GM21515 (cell line): ENCODE results near the gene HYCC1.

Source experiments
- ATAC-seq: cut with Tn5 transposase; IDR thresholded peaks from one replicate; pipeline ENCODE4 v1.9.1; 2021; ENCODE audit not compliant: unreplicated experiment

Gene HYCC1

DNA sequence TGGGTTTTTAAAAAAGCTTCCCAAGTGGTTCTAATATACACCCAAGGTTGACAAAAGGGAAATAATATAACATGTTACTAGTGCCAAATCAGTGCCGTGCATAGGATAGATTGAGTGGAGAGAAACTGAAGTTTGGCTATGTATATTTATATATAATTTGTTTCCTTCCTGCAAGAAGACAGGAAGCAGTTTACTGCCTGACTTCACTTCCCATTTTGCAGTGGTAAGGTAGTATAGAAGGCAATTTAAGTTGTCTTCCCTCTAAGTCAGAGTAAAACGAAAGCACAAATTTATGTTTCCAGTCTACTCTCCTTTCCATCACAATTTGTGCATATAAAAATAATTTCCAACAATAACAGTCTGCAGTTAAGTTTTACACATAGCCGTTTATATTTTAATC is 3.4 kb upstream of the HYCC1 start:
- no peak for ATAC-seq

DNA sequence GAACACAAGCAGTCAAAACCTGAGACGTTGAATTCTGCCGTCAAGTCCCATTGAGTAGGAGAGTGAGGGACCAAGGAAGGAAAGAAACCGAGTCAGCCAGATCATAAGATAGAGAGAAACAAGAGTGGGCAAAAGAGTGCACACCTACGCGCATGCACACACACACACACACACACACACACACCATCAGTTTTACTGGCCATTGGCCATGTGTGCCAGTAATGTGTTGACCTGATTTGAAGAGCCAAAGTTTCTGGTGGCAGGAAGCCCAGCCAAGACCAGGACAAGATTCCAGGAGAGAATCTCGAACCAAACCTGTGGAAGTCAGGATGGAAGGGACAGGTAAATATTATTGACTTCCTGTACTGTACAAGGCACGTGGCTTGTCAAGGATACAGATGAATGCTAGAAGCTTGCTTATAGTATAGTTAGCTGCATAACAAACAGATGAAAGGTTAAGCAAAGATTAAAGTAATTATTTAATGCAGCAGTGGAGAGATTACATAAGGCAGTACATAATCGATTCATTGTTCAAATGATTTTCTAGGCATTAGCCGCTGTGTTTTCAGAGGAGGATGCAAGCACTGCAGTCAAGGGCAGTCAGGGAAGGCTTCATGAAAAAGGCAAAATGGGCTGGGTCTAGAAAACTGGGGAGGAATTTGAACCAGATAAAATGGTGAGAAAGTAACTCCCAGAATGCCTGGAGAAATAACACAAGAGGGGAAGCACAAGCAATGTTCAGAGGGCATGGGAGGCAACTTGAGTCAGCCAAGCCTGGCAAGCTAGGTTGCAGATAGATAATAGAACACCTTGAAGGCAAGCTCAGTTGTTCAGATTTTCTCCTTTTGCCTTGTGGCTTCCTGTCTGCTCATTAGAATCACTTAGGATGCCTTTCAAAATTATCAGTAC is 2.7 kb upstream of the HYCC1 start:
- ATAC-seq = no peak

DNA sequence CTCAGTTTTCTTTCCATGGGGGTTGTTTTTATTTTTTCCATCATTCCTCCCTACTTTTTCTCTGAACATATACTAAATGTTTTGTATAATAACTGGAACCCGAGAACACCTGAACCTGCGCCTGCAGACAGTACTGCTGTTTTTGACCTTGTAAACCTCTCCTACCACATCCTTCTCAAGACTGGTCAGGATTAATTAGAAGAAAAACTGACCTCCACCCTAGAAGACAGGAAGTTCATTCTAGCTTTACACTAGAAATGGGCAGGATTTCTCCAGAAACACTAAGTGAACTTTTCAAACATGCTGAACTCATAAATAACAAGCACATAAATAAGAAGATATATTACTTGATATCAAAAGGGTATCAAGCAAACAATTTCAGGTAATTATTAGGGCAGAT is 751 bp upstream of the HYCC1 start:
- ATAC-seq = no peak

DNA sequence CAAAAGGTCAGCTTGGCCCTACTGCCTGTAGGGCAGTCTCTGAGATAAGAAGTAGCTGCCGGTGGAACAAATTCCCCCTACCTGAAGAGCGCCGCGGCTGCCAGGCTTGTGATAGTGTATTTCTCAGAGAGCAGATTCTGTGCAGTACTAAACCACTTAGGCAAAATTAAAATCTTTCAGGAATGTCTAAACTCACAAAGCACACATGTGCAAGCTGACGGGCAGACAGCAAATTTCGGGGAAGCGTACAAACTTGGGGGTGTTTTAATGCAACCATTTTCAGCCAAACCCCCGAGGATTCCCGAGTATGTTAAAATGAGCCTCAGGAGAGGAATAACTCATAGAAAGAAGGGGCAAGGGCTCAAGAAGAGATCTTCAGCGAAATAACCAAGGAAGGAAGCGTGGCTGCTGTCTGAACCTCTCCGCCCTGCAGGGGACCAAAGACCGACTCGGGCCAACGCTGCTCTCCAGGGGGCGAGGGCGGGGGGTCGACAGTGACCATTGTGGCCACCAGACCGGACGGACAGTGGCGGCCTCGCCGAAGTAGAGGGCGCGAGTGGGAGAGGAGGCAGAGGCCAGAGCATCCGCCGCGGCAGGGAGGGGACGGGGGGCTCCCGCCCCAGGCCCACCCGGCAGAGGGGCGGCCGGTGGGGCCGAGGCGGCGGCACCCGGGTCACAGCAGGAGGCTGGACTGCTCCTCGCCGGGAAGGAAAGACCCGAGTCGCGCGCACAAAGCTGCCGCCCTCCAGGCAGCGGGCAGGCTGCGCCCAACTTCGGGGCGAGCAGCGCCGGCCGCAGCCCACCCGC is 819 bp downstream of the HYCC1 start:
- peak; percentile 2 for ATAC-seq

DNA sequence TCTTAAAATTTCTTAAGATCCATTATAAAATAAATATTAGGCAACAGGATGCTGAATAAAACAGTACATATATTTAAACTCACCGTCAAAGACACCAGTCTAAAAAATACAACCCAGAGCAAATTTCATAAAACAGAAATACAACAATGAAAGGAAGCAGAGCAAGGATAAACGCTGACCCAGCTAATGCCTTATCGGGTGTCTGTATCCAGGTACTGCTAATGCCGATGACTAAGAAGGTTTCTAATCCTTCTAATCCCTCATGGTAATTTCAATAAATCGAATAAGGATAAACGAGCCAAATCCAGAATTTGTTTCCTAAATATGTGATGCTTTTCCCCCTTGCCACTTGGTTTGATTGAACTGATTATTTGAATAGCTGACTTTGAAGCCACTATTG is 1.7 kb downstream of the HYCC1 start:
- no peak for ATAC-seq

DNA sequence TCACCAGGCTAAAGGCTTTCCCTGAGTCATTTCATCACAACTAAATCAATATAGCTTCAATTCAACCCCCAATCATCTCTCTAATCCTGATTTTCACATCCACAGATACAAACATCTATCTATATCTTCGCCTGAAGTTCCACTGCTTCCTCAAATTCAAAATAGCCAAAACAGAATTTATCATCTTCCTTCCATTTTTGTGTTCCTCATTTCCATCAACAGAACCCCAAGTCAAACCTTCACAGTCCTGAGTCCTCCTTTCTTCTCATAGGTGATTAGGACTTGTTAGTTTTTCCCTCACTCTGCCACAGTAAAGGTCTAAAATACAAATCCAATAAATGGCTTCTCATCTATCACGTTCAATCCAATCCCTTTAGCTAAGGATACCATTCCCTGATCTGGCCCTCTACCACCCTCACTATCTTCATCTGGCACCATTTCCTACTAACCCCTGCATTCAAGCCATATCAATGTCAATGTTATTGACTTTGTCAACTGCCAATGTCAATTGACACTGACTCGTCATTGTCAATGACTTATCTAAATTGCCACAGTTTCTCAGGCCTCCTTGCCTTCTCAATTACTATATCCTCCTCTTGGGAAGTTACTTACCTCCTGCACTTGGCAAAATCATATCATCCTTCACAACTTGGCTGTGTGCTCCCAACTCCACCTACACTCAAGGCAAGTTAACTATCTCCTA is 2.6 kb downstream of the HYCC1 start:
- ATAC-seq = no peak

DNA sequence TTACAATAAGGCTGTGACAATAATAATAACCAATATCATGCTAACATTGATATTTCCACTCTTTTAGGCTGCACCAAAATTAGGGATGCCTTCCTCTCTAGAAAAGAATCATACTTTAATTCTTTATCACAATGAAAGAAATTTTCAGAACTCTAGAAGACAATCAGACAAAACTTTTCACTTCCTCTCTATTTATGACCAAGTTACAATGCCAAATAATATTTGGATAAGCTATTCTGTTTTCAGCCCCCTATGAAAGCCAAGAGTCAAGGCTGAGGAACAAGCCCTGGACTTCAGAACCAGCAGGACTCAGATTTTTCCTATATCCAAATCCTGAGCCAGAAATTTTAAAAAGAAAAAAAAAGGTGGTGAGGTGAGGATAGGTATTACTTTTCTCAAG is 4.6 kb downstream of the HYCC1 start:
- ATAC-seq = no peak

DNA sequence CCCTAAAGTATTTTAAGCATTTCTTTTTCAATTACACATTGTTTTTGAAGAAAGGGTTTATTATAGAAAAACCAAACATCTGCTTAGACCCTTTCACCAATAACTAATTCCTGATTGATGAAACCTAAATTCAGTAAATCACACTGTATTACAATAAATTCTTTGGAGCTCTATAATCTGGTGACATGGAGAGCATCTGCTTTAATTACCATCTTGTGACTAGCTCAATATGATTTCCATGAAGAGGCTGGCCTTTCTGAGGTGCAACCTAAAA is 9.7 kb downstream of the HYCC1 start:
- no peak for ATAC-seq

DNA sequence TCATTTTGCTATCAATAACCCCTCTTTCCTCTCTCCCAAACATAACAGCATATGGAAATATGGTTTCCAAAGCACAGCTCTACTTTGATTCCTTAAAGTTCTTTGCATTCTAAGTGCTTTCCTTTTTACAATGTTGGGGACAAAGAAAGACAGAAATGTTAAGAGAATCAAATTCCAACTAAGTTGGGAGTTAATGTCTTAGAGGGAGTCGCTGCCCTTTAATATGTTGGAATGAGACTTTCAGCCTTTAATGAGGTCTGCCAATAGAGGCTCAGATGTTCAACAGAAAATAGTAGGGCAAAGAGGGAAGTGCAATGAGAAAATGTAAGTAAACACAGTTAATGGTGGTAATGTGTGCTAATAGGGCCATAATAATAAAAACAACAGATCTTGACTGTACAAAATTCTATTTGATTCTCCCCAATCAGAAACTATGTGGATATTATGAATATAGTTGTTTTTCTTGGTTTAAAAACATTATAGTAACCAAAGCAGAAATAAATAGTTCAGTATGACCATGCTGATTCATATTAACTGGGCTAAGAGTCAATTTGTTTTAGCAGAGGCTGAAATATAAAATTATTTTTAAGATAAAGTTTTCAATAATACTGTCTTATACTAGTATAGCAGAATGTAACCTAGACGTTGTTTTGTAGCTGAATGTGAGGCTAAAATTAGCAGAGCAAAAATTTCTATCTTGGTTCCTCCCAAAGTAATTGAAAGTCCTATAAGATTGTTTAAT is 10.3 kb downstream of the HYCC1 start:
- ATAC-seq = no peak

DNA sequence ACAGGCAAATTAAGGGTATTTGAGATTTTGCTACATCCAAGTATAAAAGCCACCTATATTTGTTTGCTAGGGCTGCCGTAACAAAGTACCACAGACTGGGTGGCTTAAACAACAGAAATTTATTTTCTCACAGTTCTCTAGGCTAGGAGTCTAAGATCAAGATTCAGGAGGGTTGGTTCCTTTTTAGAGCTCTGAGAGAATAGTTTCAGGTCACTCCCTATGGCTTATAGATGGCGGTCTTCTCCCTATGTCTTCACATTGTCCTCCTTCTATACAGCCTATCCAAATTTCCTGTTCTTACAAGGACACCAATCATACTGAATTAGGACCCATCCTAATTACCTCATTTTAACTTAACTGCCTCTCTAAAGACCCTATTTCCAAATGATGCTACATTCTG is 11.2 kb downstream of the HYCC1 start:
- no peak for ATAC-seq

DNA sequence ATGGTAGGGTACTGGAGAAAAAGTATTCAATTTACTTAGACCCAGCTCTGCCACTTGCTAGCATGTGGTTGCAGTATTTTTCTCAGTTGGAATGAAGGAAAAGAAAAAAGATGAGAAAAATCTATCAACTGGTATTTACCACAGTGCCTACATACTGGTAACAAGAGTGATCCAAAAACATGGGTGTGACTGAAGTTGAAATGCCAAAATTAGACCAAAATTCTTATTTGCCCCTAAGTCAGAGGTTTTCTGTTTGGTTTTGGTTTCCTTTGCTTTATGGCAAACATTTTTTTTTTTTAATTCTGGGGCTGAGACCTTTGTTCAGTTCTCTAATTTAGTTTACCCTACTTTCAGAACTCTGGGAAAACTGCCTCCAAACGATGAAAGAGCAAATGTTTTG is 12.3 kb downstream of the HYCC1 start:
- ATAC-seq = no peak

DNA sequence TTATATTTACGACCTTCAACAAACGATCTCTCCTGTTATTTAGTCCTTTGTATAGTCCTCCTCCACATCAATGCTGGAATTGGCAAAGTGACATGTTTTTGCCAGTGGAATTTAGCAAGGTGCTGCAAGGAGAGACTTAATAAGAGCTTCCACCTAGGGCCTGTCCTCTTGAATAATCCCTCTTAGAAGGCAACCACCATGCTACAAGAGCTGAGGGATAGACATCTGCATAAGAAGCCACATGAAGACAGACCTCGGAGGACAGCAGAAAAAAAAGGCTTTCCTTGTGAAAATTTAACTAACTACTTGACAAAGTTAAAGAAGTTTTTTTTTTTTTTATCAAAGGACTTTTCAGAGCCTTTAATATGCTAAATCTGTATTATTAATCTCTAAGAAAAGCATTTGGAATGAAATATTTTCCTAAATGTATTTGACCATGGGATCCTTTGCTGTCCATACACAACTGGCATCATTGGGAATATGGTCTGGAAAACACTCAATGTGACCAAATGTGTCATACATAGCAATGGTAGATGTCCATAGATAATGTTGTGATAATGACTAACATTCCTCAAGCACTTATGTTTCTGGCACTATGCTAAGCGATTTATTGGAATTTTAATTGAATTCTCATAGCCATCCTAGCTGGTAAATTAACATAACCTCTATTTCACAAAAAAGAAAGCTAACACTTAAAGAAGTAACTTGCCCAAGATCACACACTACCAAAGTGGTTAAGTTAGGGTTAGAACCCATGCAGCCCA is 13.2 kb downstream of the HYCC1 start:
- ATAC-seq = no peak

DNA sequence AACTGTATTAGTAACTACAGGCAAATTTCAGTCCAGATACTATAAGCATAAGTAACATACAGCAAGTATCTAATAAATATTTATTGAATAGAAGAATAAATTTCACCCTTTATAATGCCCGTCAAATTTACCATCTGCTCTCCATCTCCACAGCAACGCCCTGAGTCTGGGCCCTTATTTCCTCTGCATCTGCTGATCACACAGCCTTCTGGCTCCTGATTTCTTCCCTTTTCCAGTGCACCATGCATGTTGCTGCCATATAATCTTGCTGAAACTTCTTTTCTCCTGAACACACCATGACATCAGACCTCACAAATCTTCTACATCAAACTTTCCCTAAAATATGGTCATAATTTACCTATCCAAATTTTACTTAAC is 15.4 kb downstream of the HYCC1 start:
- ATAC-seq = no peak

DNA sequence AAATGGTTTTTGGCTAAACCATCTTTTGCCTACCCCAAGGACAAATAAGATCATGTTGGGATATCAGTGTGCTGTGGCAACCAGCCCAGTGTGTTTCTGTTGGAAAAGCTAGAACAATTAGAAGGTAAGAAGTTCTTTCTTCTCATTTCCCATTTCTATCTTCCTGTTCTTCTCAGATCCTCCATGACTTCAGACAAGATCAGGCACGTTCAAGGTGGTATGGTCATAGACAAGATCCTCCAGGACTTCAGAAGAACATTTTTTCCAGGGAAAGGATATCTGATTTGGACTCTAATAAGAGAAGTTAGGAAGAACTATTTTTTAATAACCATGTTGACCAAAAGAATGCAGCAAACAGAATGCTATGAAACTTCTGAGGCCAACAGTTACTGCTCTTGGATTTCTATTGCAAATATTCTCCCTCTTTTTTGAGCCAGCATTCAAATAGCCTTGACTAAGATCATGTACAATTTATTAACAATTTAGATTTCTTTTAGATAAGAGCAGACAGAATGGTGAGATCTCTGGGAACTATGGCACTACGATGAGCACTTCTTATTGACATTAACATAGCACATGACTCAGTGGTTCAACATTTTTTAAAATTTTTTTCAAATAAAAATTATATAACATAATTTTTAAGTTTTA is 15.9 kb downstream of the HYCC1 start:
- ATAC-seq = no peak

DNA sequence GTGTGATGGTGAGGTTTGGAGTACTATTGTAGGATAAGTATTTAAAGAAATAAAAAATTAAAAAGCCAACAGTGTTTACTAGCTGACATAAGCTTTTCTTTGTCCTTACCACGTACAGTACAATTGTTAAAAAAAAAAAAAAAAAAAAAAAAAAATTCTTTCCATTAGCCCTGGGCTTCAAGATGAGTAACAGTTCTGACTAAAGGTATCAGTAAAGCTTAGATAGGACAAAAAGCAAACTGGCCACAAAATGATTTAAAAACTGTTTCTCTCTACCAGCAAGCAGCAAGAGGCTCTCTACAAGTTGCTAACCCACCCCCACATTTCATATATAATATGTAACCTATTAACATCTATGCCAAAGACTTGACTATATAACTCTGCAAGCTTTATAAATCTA is 17.5 kb downstream of the HYCC1 start:
- no peak for ATAC-seq

DNA sequence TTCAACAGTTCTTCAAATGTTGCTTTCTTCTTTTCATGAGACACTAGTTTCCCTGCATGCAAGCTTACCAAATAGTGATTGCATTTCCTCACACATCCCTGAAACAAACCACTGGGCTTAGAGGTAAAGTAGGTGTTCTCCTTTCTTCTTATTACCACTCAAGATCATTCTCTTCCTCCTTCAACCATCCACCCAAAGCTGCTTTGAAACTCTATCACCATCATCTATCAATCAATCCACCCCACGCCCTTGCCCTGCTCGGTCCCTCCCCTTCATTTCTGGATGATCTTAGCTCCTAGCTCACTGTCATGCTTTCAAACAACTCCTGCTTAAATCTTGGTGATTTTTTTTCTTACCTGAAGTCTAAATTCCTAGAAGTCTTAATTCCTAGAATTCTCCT is 18.9 kb downstream of the HYCC1 start:
- no peak for ATAC-seq

DNA sequence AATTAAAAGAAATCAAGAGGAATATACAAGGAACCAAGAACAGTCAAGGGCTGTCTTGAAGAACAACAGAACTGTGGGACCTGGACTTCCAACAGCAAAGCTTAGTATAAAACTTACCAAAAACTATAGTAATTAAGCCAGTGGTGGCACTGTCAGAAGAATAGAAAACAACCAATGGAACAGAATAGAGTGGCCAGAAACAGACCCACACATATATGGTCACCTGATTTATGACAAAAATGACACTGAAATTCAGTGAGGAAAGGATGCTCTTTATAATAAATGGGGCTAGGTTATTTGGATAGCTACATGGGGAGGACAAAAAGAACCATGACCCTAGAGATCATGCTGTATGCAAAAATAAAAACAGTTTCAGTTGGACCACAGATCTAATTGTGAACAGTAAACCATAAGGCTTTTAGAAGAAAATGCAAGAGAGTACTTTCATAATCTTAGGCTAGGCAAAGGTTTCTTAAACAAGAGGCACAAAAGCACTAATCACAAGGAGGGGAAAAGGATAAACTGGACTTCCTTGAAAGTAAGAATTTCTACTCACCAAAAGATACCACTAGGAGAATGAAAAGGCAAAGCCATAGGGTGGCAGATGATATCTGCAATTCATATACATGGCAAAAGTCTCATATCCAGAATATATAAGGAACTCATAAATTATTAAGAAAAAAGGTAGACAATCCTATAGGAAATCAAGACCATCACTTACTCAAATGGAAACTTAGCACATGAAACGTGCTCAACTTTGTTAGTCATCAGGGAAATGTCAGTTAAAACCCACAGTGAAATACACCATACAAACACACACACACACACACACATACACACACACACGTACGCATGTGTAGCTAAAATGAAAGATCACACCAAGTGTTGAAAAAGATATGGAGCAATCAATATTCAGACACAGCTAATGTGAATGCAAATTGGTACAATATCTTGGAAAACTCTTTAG is 20.8 kb downstream of the HYCC1 start:
- peak; percentile 81 for ATAC-seq

DNA sequence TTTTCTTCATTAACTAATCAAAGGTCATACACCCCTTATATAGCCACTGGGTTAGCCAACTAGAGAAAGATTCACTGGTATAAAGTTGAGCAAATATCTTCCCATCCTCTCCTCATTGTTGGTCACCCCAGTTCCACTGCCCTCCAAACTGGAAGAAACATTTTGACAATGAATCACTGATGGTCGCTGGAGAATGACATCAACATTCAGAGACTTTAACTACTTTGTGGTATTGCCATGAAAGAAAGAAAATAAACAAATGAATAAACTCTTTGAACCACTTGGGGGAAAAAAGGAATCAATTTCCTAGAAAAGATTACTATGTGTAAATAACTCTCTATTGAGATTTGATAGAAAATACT is 23.4 kb downstream of the HYCC1 start:
- ATAC-seq = no peak
